Keratinocyte (primary cell): ENCODE measurements around the gene BTN3A1.

Experiments
- CTCF ChIP-seq, 3 experiments: IDR thresholded peaks in 1 of 3; conservative IDR thresholded peaks in 1 of 3; optimal IDR thresholded peaks in 1 of 3; 2 replicates in 2 of 3; 3 replicates in 1 of 3; pipeline versions ENCODE3 to v1.5.1; 2011; ENCODE audit warnings: low read length in 3 of 3, mild to moderate bottlenecking in 3 of 3, moderate library complexity in 2 of 3, control low read depth in 1 of 3, inconsistent platforms in 1 of 3; ENCODE audit not compliant: insufficient read depth in 2 of 3; ENCODE audit errors: extremely low read depth in 1 of 3
- EZH2 ChIP-seq: IDR thresholded peaks from one replicate; pipeline ENCODE4 v1.6.1; 2012; ENCODE audit warnings: inconsistent platforms, mild to moderate bottlenecking, low read length, moderate library complexity

DNA sequence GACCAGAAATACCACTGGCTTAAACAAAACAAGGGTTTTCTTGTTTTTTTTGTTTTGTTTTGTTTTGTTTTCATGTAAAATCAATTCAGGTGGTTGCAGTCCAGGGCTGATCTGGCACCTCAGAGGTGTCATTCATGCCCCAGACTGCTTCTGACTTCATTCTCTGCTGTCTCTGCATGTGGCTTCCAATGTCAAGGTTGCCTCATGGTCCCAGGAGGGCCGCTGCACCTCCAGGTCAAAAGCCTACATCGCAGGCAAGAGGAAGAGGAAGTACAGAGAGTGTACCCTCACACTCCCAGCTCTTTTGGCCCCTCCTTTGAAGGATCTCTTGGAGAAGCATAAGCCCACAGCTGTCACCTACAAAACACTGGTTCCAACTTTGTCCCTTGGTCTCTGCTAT lies 1.4 kb upstream of the BTN3A1 start:
- TF ChIP-seq EZH2 (no peak), CTCF (optimal IDR thresholded peaks at IDR 0.05 in 1 of 3, IDR thresholded peaks at IDR 0.05 in 1 of 3, conservative IDR thresholded peaks at IDR 0.05 in 1 of 3; ENCODE audit: extremely low read depth in 1 of 3, insufficient read depth in 2 of 3, low read length in 3 of 3) (no peak)
